A673 (cell line): ENCODE measurements around the gene CXCL9.
"Not testable (repeated sequence)": the region's sequence is repeated elsewhere in the genome, so short reads cannot be mapped to it uniquely, and the experiment has no call there.

Experiments used
- CTCF ChIP-seq: fragments of 300-800, 200-600 bp; sonication (generic); conservative IDR thresholded peaks from 2 replicates; pipeline ENCODE4 v1.5.1; 2017; ENCODE audit warnings: low read depth, mild to moderate bottlenecking, antibody characterized with exemption, low read length, moderate library complexity, mixed read lengths
- EZH2 ChIP-seq: fragments of 200-600 bp; sonication (generic); IDR thresholded peaks from 2 replicates; pipeline ENCODE4 v1.6.1; 2017; ENCODE audit warnings: borderline replicate concordance, low read depth, mild to moderate bottlenecking, mixed read lengths, antibody characterized with exemption, low read length; ENCODE audit not compliant: poor library complexity, severe bottlenecking

GRCh38 chr4:76043306-76043705, 36.0 kb upstream of the CXCL9 start:
- not testable (repeated sequence) for TF ChIP-seq CTCF, EZH2
